Esophagus muscularis mucosa (tissue), 4 donors: ENCODE measurements around the gene KCNA10. TPM values are rescaled to one million over a fixed set of nuclear protein-coding genes. Genes with fewer than 3 reads are reported as not detected.
A peak's percentile ranks its signal among the peaks of the same experiment; 100 is the strongest.

ENCODE experiments used
- DNase-seq: peaks from one replicate; pipeline ENCODE4 v3.0.0-alpha.2; 2017; ENCODE audit errors: extremely low spot score
- H3K27ac ChIP-seq, 4 donors: fragments of 200-600 bp; sonication (generic); replicated peaks in 1 of 4; 1 replicate in 3 of 4; 2 replicates in 1 of 4; pipeline ENCODE4 v1.5.1; 2016 to 2019; ENCODE audit warnings: mild to moderate bottlenecking in 1 of 4
- H3K27me3 ChIP-seq, 4 donors: fragments of 200-600 bp; sonication (generic); one replicate each; pipeline versions ENCODE4 v1.5.1 to v1.6.0; 2016 to 2019
- H3K36me3 ChIP-seq, 4 donors: fragments of 200-600 bp; sonication (generic); one replicate each; pipeline ENCODE4 v1.5.1; 2016 to 2019
- H3K4me1 ChIP-seq, 4 donors: fragments of 200-600 bp; sonication (generic); one replicate each; pipeline ENCODE4 v1.5.1; 2016 to 2019
- H3K4me3 ChIP-seq, 4 donors: fragments of 200-600 bp; sonication (generic); 1 replicate in 2 of 4; 2 replicates in 2 of 4; pipeline ENCODE4 v1.5.1; 2016 to 2019; ENCODE audit warnings: mild to moderate bottlenecking in 4 of 4, moderate library complexity in 1 of 4
- H3K9me3 ChIP-seq, 4 donors: fragments of 200-600 bp; sonication (generic); 1 replicate in 3 of 4; 2 replicates in 1 of 4; pipeline ENCODE4 v1.5.1; 2016 to 2019
- EP300 ChIP-seq: sonication (generic); formaldehyde crosslinking; IDR thresholded peaks from one replicate; pipeline ENCODE4 v1.6.1; 2017; ENCODE audit warnings: antibody characterized with exemption
- POLR2A ChIP-seq: fragments of 450-650 bp; IDR thresholded peaks from one replicate; pipeline ENCODE4 v1.6.1; 2017; ENCODE audit warnings: antibody characterized with exemption, moderate library complexity, mild to moderate bottlenecking, low read depth
- POLR2AphosphoS5 ChIP-seq, 2 donors: sonication (generic); formaldehyde crosslinking; IDR thresholded peaks; one replicate each; pipeline ENCODE4 v1.6.1; 2017; ENCODE audit warnings: antibody characterized with exemption in 2 of 2
- WGBS: methylation state at CpG from one replicate; pipeline ENCODE4 v1.1.5; 2018; 5-methylcytosine and 5-hydroxymethylcytosine counted together
- intact Hi-C: fragments of 100-400 bp; cut with DNase I; formaldehyde crosslinking; loops from one replicate; pipeline ENCODE4 v1.15.1; 2023
- total RNA-seq, 4 donors: library from RNA; depleted of rRNA; stranded (reverse); fragments of >200 nt; gene quantifications; one replicate each; pipeline versions ENCODE4 v1.1.0 to v1.2.1, GENCODE V29; 2016
- TF ChIP-seq, protein P1 (sequence below), 3 experiments: fragments of 200-600 bp in 2 of 3; fragments of 450-650 bp in 1 of 3; sonication (generic) in 2 of 3; IDR thresholded peaks; one replicate each; pipeline ENCODE4 v1.5.1; 2017 to 2019; ENCODE audit warnings: antibody characterized with exemption in 3 of 3, mild to moderate bottlenecking in 2 of 3, moderate library complexity in 1 of 3

KCNA10 gene
- total RNA-seq, 4 donors from 2014 or later, result 0.23 TPM; not detected in 3

DNA sequence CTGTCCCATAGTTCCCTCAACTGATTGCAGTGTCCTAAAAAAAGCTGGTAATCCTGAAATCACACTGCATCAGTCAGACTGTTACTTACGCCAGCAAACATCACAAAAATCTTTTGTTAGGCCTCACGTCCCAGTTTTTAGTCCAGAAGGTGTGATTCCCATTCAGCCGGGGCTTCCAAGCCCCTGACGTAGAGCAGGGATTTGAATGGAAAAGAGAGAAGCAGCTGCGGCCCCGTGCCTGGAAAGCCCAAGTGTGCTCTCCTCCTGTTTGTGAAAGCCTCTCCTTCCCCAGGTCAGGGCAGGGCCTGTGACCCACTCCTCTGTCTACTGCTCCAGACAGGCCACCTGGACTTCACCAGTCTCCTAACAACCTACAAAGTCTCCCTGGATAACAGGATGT lies 20.7 kb downstream of the KCNA10 start:
- peaks cover 0 to 19% (median 15%) of the 10 kb centered on the region in 4 donors for H3K4me1 ChIP-seq
- intact Hi-C loops, result loop anchor here (5.0 to 10.0 kb wide), 4 partner anchors 36 to 293 kb away; no protein-coding TSS in a partner anchor
- no peaks in the 10 kb centered on the region for H3K9me3 ChIP-seq
- 59% methylated on average over 6 of the region's 6 CpGs for WGBS
- H3K27me3 ChIP-seq, result peaks cover 0 to 10% (median 0%) of the 10 kb centered on the region in 4 donors
- TF ChIP-seq POLR2AphosphoS5 (IDR thresholded peaks at IDR 0.05), result no peak
- no peak for TF ChIP-seq EP300
- TF ChIP-seq, protein P1, sequence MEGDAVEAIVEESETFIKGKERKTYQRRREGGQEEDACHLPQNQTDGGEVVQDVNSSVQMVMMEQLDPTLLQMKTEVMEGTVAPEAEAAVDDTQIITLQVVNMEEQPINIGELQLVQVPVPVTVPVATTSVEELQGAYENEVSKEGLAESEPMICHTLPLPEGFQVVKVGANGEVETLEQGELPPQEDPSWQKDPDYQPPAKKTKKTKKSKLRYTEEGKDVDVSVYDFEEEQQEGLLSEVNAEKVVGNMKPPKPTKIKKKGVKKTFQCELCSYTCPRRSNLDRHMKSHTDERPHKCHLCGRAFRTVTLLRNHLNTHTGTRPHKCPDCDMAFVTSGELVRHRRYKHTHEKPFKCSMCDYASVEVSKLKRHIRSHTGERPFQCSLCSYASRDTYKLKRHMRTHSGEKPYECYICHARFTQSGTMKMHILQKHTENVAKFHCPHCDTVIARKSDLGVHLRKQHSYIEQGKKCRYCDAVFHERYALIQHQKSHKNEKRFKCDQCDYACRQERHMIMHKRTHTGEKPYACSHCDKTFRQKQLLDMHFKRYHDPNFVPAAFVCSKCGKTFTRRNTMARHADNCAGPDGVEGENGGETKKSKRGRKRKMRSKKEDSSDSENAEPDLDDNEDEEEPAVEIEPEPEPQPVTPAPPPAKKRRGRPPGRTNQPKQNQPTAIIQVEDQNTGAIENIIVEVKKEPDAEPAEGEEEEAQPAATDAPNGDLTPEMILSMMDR (IDR thresholded peaks at IDR 0.05), result no peak
- no peak for TF ChIP-seq POLR2A
- no peak for DNase-seq
- no peaks in the 10 kb centered on the region for H3K36me3 ChIP-seq
- H3K4me3 ChIP-seq, result no peak overlapping the region
- no peak overlapping the region for H3K27ac ChIP-seq

DNA sequence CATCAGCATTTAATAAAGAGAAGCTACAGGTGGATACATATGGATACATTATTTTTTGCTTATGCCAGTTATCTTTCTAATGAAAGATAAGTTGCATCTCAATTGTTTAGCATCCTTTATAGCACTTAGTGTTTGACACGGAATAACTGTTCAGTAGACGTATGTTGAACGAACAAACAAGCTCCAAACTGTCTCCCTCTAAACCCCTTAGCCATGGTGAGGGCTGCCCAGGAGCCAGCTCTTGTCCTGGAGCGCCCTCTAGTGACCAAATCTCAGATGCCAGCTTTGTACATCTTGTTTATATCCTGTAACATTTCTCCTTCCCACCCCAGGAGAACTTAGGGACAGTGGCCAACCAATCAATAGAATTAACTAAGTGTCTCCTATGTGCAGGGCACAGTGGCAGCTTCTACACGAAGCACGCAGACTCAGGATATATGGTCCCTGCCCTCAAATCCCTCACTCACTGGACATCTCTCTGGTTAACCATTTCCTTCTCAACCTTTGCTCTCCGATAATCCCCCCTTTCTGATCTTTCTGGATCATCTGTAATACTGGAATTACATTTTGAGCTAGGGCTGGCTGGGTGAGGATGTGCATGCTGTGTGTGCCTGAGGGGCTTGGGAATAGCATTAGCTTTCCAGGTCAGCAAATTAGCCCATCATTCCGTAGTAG lies 22.9 kb downstream of the KCNA10 start:
- no peak overlapping the region for H3K4me3 ChIP-seq
- H3K36me3 ChIP-seq, result no peaks in the 10 kb centered on the region
- intact Hi-C loops, result loop anchor here (5.0 to 10.0 kb wide), 4 partner anchors 34 to 291 kb away; no protein-coding TSS in a partner anchor
- H3K27ac ChIP-seq, result no peak overlapping the region
- no peak for TF ChIP-seq POLR2AphosphoS5 (IDR thresholded peaks at IDR 0.05)
- TF ChIP-seq, protein P1 (IDR thresholded peaks at IDR 0.05), result peak; percentile 87 to 94 (median 92)
- no peak for TF ChIP-seq POLR2A
- no peak for TF ChIP-seq EP300
- H3K9me3 ChIP-seq, result no peaks in the 10 kb centered on the region
- 20% methylated on average over 8 of the region's 8 CpGs for WGBS
- H3K27me3 ChIP-seq, result peaks cover 0 to 7% (median 0%) of the 10 kb centered on the region in 4 donors
- peaks cover 0 to 19% (median 15%) of the 10 kb centered on the region in 4 donors for H3K4me1 ChIP-seq
- DNase-seq, result no peak

DNA sequence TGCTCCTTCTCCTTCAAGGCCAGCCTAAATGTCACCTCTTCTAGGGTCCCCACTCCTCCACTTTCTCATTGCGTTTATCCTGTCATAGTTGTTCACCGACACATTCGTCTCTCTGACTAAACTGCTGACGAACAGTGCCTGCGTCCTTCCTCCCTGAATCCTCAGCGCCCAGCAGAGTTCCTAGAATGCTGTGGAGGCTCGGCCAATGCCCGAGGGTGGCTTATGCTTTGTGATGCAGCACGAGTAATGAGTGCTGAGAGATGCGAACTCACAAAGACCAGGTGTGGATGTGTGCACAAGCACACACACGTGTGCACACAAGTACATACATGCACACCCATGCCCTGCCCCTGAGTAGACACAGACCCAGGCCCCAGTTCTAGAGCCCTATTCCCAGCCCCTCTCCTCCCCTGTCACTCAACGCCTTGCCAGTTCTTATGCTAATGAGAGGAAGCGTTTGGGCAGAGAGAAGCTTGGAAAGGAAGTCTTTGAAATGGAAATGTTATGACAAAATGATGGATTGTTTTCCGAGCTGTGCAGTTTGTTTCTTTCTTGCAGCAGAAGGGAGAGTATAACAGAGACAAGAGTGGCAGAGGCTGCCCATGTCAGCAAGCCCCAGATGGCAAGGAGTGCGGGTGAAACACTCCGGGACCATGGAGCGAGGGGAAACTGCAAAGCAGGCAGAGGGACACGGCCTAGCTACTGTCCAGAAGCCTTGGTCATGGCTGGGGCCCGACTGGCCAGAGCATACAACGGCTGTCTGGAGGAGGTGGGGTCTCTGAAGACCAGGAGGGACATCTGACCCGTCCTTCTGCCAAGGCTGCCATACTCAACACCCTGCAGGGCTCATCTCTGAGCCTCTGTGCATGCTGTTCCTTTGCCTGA lies 24.2 kb downstream of the KCNA10 start:
- Histone ChIP-seq H3K4me1 (peaks cover 0 to 19% (median 15%) of the 10 kb centered on the region in 4 donors), H3K36me3 (no peaks in the 10 kb centered on the region), H3K9me3 (no peaks in the 10 kb centered on the region), H3K4me3 (no peak overlapping the region), H3K27me3 (peaks cover 0 to 5% (median 0%) of the 10 kb centered on the region in 4 donors), H3K27ac (no peak overlapping the region)
- WGBS, result 47% methylated on average over 19 of the region's 21 CpGs
- DNase-seq, result no peak
- no peak for TF ChIP-seq EP300
- intact Hi-C loops, result loop anchor here (5.0 to 10.0 kb wide), 4 partner anchors 32 to 290 kb away; no protein-coding TSS in a partner anchor

DNA sequence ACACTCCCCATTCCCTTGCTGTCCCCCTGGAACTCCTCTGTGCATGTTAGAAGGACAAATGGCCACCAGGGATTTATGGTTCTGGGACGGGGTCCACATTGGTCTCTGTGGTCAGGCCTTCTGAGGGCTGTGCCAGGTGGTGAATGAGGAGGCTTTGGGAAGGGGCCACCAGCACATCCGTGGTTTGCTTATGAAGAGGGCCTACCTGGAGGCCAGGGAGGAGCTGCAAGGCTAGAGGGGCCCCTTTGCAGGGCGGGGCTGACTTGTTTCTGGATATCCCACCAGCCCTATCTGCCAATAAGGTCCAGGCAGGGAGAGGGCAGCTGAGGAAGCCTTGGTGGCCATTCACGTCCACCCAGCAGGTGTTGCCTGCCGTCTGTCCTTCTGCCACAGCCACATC lies 24.9 kb downstream of the KCNA10 start:
- no peak for DNase-seq
- H3K9me3 ChIP-seq, result no peaks in the 10 kb centered on the region
- TF ChIP-seq POLR2A (no peak), POLR2AphosphoS5 (IDR thresholded peaks at IDR 0.05) (no peak), EP300 (no peak)
- TF ChIP-seq, protein P1 (IDR thresholded peaks at IDR 0.05), result no peak
- no peak overlapping the region for H3K27ac ChIP-seq
- WGBS, result 70% methylated on average over 4 of the region's 5 CpGs
- no peaks in the 10 kb centered on the region for H3K36me3 ChIP-seq
- H3K27me3 ChIP-seq, result peaks cover 0 to 5% (median 0%) of the 10 kb centered on the region in 4 donors
- H3K4me3 ChIP-seq, result no peak overlapping the region
- H3K4me1 ChIP-seq, result peaks cover 0 to 19% (median 15%) of the 10 kb centered on the region in 4 donors
- intact Hi-C loops, result loop anchor here (10.0 kb wide), 2 partner anchors 179 to 289 kb away; no protein-coding TSS in a partner anchor
